Measurements from ENCODE around the gene TPD52L1. TPM values are rescaled to one million over a fixed set of nuclear protein-coding genes. Genes with fewer than 3 reads are reported as not detected.
A peak's percentile ranks its signal among the peaks of the same experiment; 100 is the strongest.

Gene TPD52L1
- total RNA-seq, 1 donor: 35.5 TPM

DNA sequence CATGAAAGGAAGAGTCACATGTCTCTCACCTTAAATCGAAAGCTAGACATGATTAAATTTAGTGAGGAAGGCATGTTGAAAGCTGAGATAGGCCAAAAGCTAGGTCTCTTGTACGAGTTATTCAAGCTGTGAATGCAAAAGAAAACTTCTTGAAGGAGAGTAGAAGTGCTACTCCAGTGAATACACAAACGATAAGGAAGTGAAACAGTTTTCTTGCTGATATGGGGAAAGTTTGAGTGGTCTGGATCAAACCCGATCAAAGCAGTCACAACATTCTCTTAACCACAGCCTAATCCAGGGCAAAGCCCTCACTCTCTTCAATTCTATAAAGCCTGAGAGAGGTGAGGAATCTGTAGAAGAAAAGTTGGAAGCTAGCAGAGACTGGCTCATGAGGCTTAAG, 1.9 kb upstream of the TPD52L1 start:
- Histone ChIP-seq H3K27ac (ENCODE audit: low read depth, low read length) (no peak overlapping the region), H3K4me2 (ENCODE audit: insufficient read depth, low read length) (no peak overlapping the region), H3K4me1 (ENCODE audit: insufficient read depth, low read length) (peaks cover 12% of the 10 kb centered on the region), H2AFZ (ENCODE audit: low read length) (no peak overlapping the region), H3K4me3 (ENCODE audit: insufficient read depth, low read length) (no peak overlapping the region), H4K20me1 (ENCODE audit: insufficient read depth, low read length) (no peaks in the 10 kb centered on the region), H3K27me3 (ENCODE audit: insufficient read depth, low read length) (no peaks in the 10 kb centered on the region), H3K9me3 (ENCODE audit: low read depth, low read length) (no peaks in the 10 kb centered on the region), H3K79me2 (ENCODE audit: insufficient read depth, low read length) (no peaks in the 10 kb centered on the region), H3K36me3 (ENCODE audit: insufficient read depth, low read length) (no peaks in the 10 kb centered on the region)
- TF ChIP-seq, protein P1, sequence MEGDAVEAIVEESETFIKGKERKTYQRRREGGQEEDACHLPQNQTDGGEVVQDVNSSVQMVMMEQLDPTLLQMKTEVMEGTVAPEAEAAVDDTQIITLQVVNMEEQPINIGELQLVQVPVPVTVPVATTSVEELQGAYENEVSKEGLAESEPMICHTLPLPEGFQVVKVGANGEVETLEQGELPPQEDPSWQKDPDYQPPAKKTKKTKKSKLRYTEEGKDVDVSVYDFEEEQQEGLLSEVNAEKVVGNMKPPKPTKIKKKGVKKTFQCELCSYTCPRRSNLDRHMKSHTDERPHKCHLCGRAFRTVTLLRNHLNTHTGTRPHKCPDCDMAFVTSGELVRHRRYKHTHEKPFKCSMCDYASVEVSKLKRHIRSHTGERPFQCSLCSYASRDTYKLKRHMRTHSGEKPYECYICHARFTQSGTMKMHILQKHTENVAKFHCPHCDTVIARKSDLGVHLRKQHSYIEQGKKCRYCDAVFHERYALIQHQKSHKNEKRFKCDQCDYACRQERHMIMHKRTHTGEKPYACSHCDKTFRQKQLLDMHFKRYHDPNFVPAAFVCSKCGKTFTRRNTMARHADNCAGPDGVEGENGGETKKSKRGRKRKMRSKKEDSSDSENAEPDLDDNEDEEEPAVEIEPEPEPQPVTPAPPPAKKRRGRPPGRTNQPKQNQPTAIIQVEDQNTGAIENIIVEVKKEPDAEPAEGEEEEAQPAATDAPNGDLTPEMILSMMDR (IDR thresholded peaks at IDR 0.05; ENCODE audit: extremely low read depth, low read depth, low read length): no peak
- DNase-seq (ENCODE audit: insufficient read length, low spot score, missing footprints): no peak

DNA sequence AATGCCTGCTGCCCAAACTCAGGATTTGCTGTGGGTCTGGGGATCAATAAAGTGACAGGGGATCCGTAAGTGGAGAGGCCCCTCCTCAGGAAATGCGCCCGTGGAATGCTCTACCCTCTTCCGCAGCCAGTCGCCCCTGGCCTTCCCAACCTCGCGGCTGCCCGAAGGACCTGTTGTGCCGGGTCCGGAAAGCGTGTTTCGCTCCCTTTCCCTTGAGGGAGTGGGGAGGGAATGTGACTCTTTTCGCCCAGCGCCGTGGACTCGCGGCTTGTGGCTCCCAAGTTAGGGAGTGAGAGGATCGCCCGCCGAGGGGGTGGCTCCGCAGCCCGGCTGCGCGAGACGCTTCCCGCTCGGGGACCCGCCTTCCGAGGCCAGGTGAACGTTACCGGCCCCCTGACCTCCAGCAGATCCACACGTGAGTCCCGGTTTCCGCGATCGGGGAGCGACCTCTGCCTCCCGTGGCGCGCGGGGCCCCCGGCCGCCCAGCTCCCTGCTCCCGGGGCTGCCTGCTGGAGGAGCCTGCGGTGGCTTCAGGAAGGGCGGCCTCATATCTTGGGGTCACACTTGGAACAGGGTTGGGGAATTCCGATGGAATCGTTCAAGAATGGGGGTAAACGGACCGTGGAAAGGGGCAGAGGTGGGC, 666 bp downstream of the TPD52L1 start:
- H3K27ac ChIP-seq (ENCODE audit: low read depth, low read length): no peak overlapping the region
- no peaks in the 10 kb centered on the region for H4K20me1 ChIP-seq (ENCODE audit: insufficient read depth, low read length)
- H3K36me3 ChIP-seq (ENCODE audit: insufficient read depth, low read length): no peaks in the 10 kb centered on the region
- no peaks in the 10 kb centered on the region for H3K9me3 ChIP-seq (ENCODE audit: low read depth, low read length)
- H3K79me2 ChIP-seq (ENCODE audit: insufficient read depth, low read length): no peaks in the 10 kb centered on the region
- peak overlapping the region; percentile 72 for H3K4me3 ChIP-seq (ENCODE audit: insufficient read depth, low read length)
- peaks cover 9% of the 10 kb centered on the region for H3K4me1 ChIP-seq (ENCODE audit: insufficient read depth, low read length)
- peak overlapping the region; percentile 86 for H2AFZ ChIP-seq (ENCODE audit: low read length)
- DNase-seq (ENCODE audit: insufficient read length, low spot score, missing footprints): peak; percentile 87
- H3K4me2 ChIP-seq (ENCODE audit: insufficient read depth, low read length): peak overlapping the region; percentile 86
- TF ChIP-seq, protein P1 (IDR thresholded peaks at IDR 0.05; ENCODE audit: extremely low read depth, low read depth, low read length): no peak
- H3K27me3 ChIP-seq (ENCODE audit: insufficient read depth, low read length): no peaks in the 10 kb centered on the region

DNA sequence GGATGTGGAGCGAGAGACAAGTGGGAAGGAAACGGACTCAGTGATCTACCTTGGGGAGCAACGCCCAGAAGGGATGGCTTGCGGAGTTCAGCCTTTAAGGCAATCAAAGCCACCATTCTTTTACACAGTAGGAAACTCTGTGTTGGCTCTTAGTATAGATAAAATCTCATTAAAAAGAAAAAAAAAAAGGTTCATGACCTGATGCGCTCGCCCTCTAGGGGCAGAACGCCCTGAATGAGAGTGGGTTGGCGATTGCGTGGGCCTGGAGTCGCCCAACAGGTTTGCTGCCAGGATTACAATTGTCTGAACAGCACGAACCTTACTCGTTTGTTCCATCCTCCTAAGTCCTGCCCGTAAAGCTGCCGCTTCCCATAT, 1.2 kb downstream of the TPD52L1 start:
- H3K36me3 ChIP-seq (ENCODE audit: insufficient read depth, low read length): no peaks in the 10 kb centered on the region
- H3K9me3 ChIP-seq (ENCODE audit: low read depth, low read length): no peaks in the 10 kb centered on the region
- TF ChIP-seq, protein P1 (IDR thresholded peaks at IDR 0.05; ENCODE audit: extremely low read depth, low read depth, low read length): peak; percentile 22
- no peaks in the 10 kb centered on the region for H4K20me1 ChIP-seq (ENCODE audit: insufficient read depth, low read length)
- peaks cover 4% of the 10 kb centered on the region for H3K4me1 ChIP-seq (ENCODE audit: insufficient read depth, low read length)
- H3K27me3 ChIP-seq (ENCODE audit: insufficient read depth, low read length): no peaks in the 10 kb centered on the region
- no peak overlapping the region for H3K27ac ChIP-seq (ENCODE audit: low read depth, low read length)
- H3K4me3 ChIP-seq (ENCODE audit: insufficient read depth, low read length): peak overlapping the region; percentile 72
- H3K4me2 ChIP-seq (ENCODE audit: insufficient read depth, low read length): peak overlapping the region; percentile 86
- DNase-seq (ENCODE audit: insufficient read length, low spot score, missing footprints): peak; percentile 62
- H3K79me2 ChIP-seq (ENCODE audit: insufficient read depth, low read length): no peaks in the 10 kb centered on the region
- peak overlapping the region; percentile 86 for H2AFZ ChIP-seq (ENCODE audit: low read length)

DNA sequence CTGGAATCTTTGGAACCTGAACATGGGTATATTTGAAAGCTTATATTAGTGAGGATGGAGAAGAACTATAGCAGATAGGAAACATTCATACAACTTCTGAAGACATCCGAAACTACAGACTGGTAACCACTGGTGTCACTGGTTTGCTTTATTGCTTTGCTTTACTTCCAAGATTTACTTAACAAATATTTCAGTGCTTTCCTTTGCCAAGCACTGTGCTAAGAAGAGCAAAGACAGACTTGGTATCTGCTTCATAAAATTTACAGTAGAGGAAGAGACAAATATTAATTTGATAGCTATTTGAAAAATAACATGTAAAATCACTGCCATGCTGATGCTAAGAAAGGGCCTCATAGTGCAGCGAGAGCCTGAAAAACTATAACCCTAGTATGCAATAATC, 1.8 kb downstream of the TPD52L1 start:
- H3K4me2 ChIP-seq (ENCODE audit: insufficient read depth, low read length): no peak overlapping the region
- no peak for DNase-seq (ENCODE audit: insufficient read length, low spot score, missing footprints)
- TF ChIP-seq, protein P1 (IDR thresholded peaks at IDR 0.05; ENCODE audit: extremely low read depth, low read depth, low read length): no peak
- H3K27ac ChIP-seq (ENCODE audit: low read depth, low read length): no peak overlapping the region
- no peaks in the 10 kb centered on the region for H3K27me3 ChIP-seq (ENCODE audit: insufficient read depth, low read length)
- no peak overlapping the region for H3K4me3 ChIP-seq (ENCODE audit: insufficient read depth, low read length)
- H3K9me3 ChIP-seq (ENCODE audit: low read depth, low read length): no peaks in the 10 kb centered on the region
- H4K20me1 ChIP-seq (ENCODE audit: insufficient read depth, low read length): no peaks in the 10 kb centered on the region
- no peaks in the 10 kb centered on the region for H3K79me2 ChIP-seq (ENCODE audit: insufficient read depth, low read length)
- no peaks in the 10 kb centered on the region for H3K36me3 ChIP-seq (ENCODE audit: insufficient read depth, low read length)
- H3K4me1 ChIP-seq (ENCODE audit: insufficient read depth, low read length): no peaks in the 10 kb centered on the region
- H2AFZ ChIP-seq (ENCODE audit: low read length): no peak overlapping the region
